OCI-LY3 (cell line): ENCODE results near the gene EPS15.

ENCODE experiments used
- EZH2phosphoT487 ChIP-seq: fragments of 200-600 bp; shearing (Covaris generic); IDR thresholded peaks from 2 replicates; pipeline ENCODE4 v1.6.1; 2018; ENCODE audit warnings: antibody characterized with exemption, mixed run types, low read depth
- TF ChIP-seq, protein P1 (sequence below): fragments of 200-600, 300-600 bp; sonication (generic); IDR thresholded peaks from 2 replicates; pipeline ENCODE4 v1.5.1; 2014; ENCODE audit warnings: antibody characterized with exemption, low read length, low read depth

DNA sequence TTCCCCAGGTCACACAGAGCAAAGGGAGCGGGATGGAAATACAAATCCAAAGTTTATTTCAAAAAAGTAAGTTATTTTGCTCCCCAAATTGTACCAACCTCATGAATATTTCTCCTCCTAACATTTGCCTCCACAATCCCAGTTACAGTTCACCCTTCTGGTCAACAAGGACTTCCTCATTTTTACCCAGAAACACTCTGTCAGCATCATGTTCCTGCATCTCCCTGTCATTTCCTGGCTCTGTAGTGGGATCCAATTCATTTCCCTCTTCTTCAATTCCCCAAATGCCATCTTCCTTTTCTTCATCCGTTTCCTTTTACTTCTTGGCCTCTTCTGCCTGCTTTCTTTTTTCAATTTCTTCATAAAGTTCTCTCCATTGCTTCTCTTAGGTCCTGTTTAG, 32.0 kb upstream of the EPS15 start:
- TF ChIP-seq, protein P1, sequence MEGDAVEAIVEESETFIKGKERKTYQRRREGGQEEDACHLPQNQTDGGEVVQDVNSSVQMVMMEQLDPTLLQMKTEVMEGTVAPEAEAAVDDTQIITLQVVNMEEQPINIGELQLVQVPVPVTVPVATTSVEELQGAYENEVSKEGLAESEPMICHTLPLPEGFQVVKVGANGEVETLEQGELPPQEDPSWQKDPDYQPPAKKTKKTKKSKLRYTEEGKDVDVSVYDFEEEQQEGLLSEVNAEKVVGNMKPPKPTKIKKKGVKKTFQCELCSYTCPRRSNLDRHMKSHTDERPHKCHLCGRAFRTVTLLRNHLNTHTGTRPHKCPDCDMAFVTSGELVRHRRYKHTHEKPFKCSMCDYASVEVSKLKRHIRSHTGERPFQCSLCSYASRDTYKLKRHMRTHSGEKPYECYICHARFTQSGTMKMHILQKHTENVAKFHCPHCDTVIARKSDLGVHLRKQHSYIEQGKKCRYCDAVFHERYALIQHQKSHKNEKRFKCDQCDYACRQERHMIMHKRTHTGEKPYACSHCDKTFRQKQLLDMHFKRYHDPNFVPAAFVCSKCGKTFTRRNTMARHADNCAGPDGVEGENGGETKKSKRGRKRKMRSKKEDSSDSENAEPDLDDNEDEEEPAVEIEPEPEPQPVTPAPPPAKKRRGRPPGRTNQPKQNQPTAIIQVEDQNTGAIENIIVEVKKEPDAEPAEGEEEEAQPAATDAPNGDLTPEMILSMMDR: no peak
- TF ChIP-seq EZH2phosphoT487: no peak
